GM12878 (cell line): ENCODE measurements around the gene RGS14. TPM values are rescaled to one million over a fixed set of nuclear protein-coding genes. Genes with fewer than 3 reads are reported as not detected.

Source experiments
- ATAC-seq: fragments of 200-7000 bp; cut with Tn5 transposase; 3 replicates; pipeline ENCODE4 v1.9.1; 2020; ENCODE audit warnings: mild to moderate bottlenecking, moderate library complexity
- BruUV-seq: library from RNA; stranded (reverse); fragments of 400-500 nt; replicated peaks from 2 replicates; lab custom pipeline; 2021; lab: Mats Ljungman, UMichigan
- CTCF ChIA-PET: fragments of 300-600 bp; sonication (Branson Sonifier 250); formaldehyde crosslinking; extraction: SDS; loops from one replicate; lab custom pipeline; 2021; ENCODE audit warnings: inconsistent platforms; lab: Yijun Ruan, JAX
- POLR2A ChIA-PET: fragments of 350-600 bp; formaldehyde crosslinking; extraction: SDS; loops from one replicate; lab custom pipeline; 2021; ENCODE audit warnings: inconsistent platforms; lab: Charles Lee
- RAD21 ChIA-PET: fragments of 300-600 bp; sonication (Branson Sonifier 250); formaldehyde crosslinking; loops from one replicate; lab custom pipeline; 2023; ENCODE audit warnings: antibody characterized with exemption; ENCODE audit not compliant: unreplicated experiment; lab: Charles Lee
- SMC1A ChIA-PET: fragments of 300-600 bp; sonication (Branson Sonifier 250); formaldehyde crosslinking; loops from one replicate; lab custom pipeline; 2023; ENCODE audit not compliant: unreplicated experiment, uncharacterized antibody; lab: Charles Lee
- DNase-seq: peaks from one replicate; pipeline ENCODE4 v3.0.0-alpha.2; 2011; ENCODE audit warnings: low read depth, low spot score
- FAIRE-seq: peaks from 3 replicates; lab custom pipeline; 2011; peaks lifted over from hg19 to GRCh38; lab: Jason Lieb, UNC
- H2AFZ ChIP-seq: 2 replicates; pipeline ENCODE4 v1.6.0; 2011; ENCODE audit warnings: low read depth, low read length, control low read depth; ENCODE audit not compliant: control insufficient read depth
- H3K27ac ChIP-seq: 2 replicates; pipeline ENCODE4 v1.5.1; 2011; ENCODE audit warnings: control low read depth; ENCODE audit not compliant: control insufficient read depth, insufficient read depth
- H3K27me3 ChIP-seq, 2 experiments: replicated peaks in 1 of 2; 2 replicates each; pipeline versions ENCODE4 v1.6.0 to v1.6.1; 2011; ENCODE audit warnings: low read length in 1 of 2; ENCODE audit not compliant: control insufficient read depth in 2 of 2, insufficient read depth in 2 of 2
- H3K36me3 ChIP-seq, 2 experiments: 2 replicates each; pipeline ENCODE4 v1.5.1; 2011; ENCODE audit warnings: low read length in 1 of 2; ENCODE audit not compliant: control insufficient read depth in 2 of 2, insufficient read depth in 2 of 2
- H3K4me1 ChIP-seq: 2 replicates; pipeline ENCODE4 v1.6.1; 2011; ENCODE audit warnings: mild to moderate bottlenecking, low read length, moderate library complexity, mixed read lengths; ENCODE audit not compliant: control insufficient read depth, insufficient read depth
- H3K4me2 ChIP-seq: 2 replicates; pipeline ENCODE4 v1.6.0; 2011; ENCODE audit warnings: control low read depth; ENCODE audit not compliant: control insufficient read depth, insufficient read depth
- H3K4me3 ChIP-seq: fragments of 200-600 bp; sonication (generic); 2 replicates; pipeline ENCODE4 v1.5.1; 2016
- H3K79me2 ChIP-seq: 2 replicates; pipeline ENCODE4 v1.6.0; 2011; ENCODE audit warnings: low read length; ENCODE audit not compliant: control insufficient read depth, insufficient read depth
- H3K9ac ChIP-seq: 2 replicates; pipeline ENCODE4 v1.8.0; 2011; ENCODE audit warnings: low read length, control low read depth, mixed read lengths; ENCODE audit not compliant: control insufficient read depth, insufficient read depth
- H3K9me3 ChIP-seq: replicated peaks from 3 replicates; pipeline ENCODE4 v1.5.1; 2011; ENCODE audit warnings: mild to moderate bottlenecking, low read length; ENCODE audit not compliant: control insufficient read depth, insufficient read depth
- H4K20me1 ChIP-seq: 2 replicates; pipeline ENCODE4 v1.6.0; 2011; ENCODE audit not compliant: control insufficient read depth, insufficient read depth
- ATF7 ChIP-seq: fragments of 450-650 bp; IDR thresholded peaks from 2 replicates; pipeline ENCODE4 v1.6.1; 2016; ENCODE audit warnings: low read depth, mild to moderate bottlenecking
- NBN ChIP-seq: fragments of 450-650 bp; IDR thresholded peaks from 2 replicates; pipeline ENCODE4 v1.6.1; 2016
- NFXL1 ChIP-seq: fragments of 450-650 bp; IDR thresholded peaks from 2 replicates; pipeline ENCODE4 v1.6.1; 2017; ENCODE audit warnings: antibody characterized with exemption, mild to moderate bottlenecking, borderline replicate concordance
- NKRF ChIP-seq: fragments of 450-650 bp; conservative IDR thresholded peaks from 2 replicates; pipeline ENCODE4 v1.6.1; 2017; ENCODE audit warnings: mild to moderate bottlenecking, moderate library complexity
- NRF1 ChIP-seq: conservative IDR thresholded peaks from 2 replicates; pipeline ENCODE4 v1.6.1; 2011; ENCODE audit warnings: mild to moderate bottlenecking, low read depth, low read length, improper control_type of control experiment
- POLR2A ChIP-seq: IDR thresholded peaks from 2 replicates; pipeline ENCODE4 v1.6.1; 2011; ENCODE audit warnings: low read depth, mild to moderate bottlenecking, low read length
- WGBS: methylation state at CpG from one replicate; pipeline ENCODE4 v1.1.6; 2016; ENCODE audit warnings: low lambda C conversion rate; ENCODE audit not compliant: insufficient replicate concordance, insufficient coverage; ENCODE audit errors: missing lambda C conversion rate; 5-methylcytosine and 5-hydroxymethylcytosine counted together
- in situ Hi-C: fragments of 300-500 bp; cut with MboI; formaldehyde crosslinking; loops from 9 replicates; pipeline ENCODE4 v1.14.3; 2018; ENCODE audit warnings: mixed read lengths
- intact Hi-C: fragments of 100-400 bp; cut with micrococcal nuclease; formaldehyde crosslinking; loops from one replicate; pipeline ENCODE4 v1.14.2; 2022; ENCODE audit not compliant: unreplicated experiment
- polyA plus RNA-seq, 11 experiments: library from polyadenylated mRNA; depleted of rRNA in 4 of 11; unstranded in 6 of 11; stranded (reverse) in 5 of 11; fragments of >200 nt; fragmentation: Nextera tagmentation in 4 of 11; fragmentation: Illumina TruSeq in 1 of 11; extraction: Ambion mirVana in 4 of 11; extraction: Trizol in 1 of 11; gene quantifications; 1 replicate in 1 of 11; 2 replicates in 10 of 11; pipeline versions ENCODE4 v1.2.1 to v1.2.3, GENCODE V29; 2011 to 2016; ENCODE audit warnings: inconsistent platforms in 2 of 11, missing spikeins in 2 of 11, low read depth in 1 of 11
- total RNA-seq, 4 experiments: library from RNA; depleted of rRNA in 3 of 4; stranded (reverse); fragments of >200 nt in 3 of 4; fragmentation: Illumina TruSeq in 1 of 4; extraction: Trizol in 1 of 4; gene quantifications; 2 replicates each; pipeline versions ENCODE4 v1.2.1 to v1.2.3, GENCODE V29; 2013 to 2021

The RGS14 gene
- total and polyA plus RNA-seq, 10 of the 15 experiments (the other 5 are each of a cell fraction or from before 2014, with no cell fraction given) = 0.19 to 88.7 (median 54.8) TPM

- peaks cover 17% of the 10 kb centered on the region in 2 experiments for H3K36me3 ChIP-seq
- FAIRE-seq = no peak
- ChIA-PET RAD21 (interaction anchor here (1.0 kb wide), 1 partner anchor 62 kb away, joined by 4 read pairs; no protein-coding TSS in a partner anchor), POLR2A (interaction anchor here (0.9 kb wide), 1 partner anchor 18 kb away, joined by 3 read pairs; no protein-coding TSS in a partner anchor), SMC1A (interaction anchor here (0.6 to 1.5 kb wide), 4 partner anchors 9 to 85 kb away, joined by 3 read pairs; no protein-coding TSS in a partner anchor), CTCF (interaction anchor here (1.2 to 1.5 kb wide), 2 partner anchors 12 to 42 kb away, joined by 4 read pairs; no protein-coding TSS in a partner anchor)
- H3K27me3 ChIP-seq = no peaks in the 10 kb centered on the region
- no peak overlapping the region for H3K27ac ChIP-seq
- no peak overlapping the region for H2AFZ ChIP-seq
- TF ChIP-seq NRF1 (no peak), POLR2A (no peak), NFXL1 (no peak), NBN (no peak), ATF7 (no peak), NKRF (no peak)
- no TSS peak for BruUV-seq
- ATAC-seq = no peak
- no peaks in the 10 kb centered on the region; the same call in 1 of the 2 replicates for H4K20me1 ChIP-seq
- no peaks in the 10 kb centered on the region for H3K79me2 ChIP-seq
- no peaks in the 10 kb centered on the region for H3K9me3 ChIP-seq
- in situ Hi-C loops (no loop called here), intact Hi-C loops (no loop called here)
- H3K9ac ChIP-seq = no peak overlapping the region
- H3K4me2 ChIP-seq = no peak overlapping the region
- no peaks in the 10 kb centered on the region for H3K4me1 ChIP-seq
- no peak overlapping the region for H3K4me3 ChIP-seq
- DNase-seq = no peak
- 87% methylated on average over 28 of the region's 28 CpGs for WGBS
Observed at GRCh38 chr5:177327539-177328522, 29.9 kb upstream of the RGS14 start.
